RWPE2 (cell line): ENCODE measurements around the gene DNAJB1.
A peak's percentile ranks its signal among the peaks of the same experiment; 100 is the strongest.

ENCODE experiments used
- ATAC-seq: fragments of 200-7000 bp; cut with Tn5 transposase; 3 replicates; pipeline ENCODE4 v1.9.1; 2021; ENCODE audit warnings: low read depth
- DNase-seq: peaks from one replicate; pipeline ENCODE4 v3.0.0-alpha.2; 2020; ENCODE audit warnings: low spot score
- H3K27ac ChIP-seq: fragments of 450-650 bp; 2 replicates; pipeline ENCODE4 v1.5.1; 2017; ENCODE audit warnings: mild to moderate bottlenecking; ENCODE audit not compliant: poor library complexity, severe bottlenecking
- H3K27me3 ChIP-seq: fragments of 250-450 bp; sonication (Bioruptor Pico); 2 replicates; pipeline ENCODE4 v1.5.1; 2021; ENCODE audit warnings: mild to moderate bottlenecking, moderate library complexity; ENCODE audit not compliant: insufficient read depth, poor library complexity, severe bottlenecking
- H3K36me3 ChIP-seq: fragments of 250-450 bp; sonication (Bioruptor Pico); 2 replicates; pipeline ENCODE4 v1.5.1; 2020; ENCODE audit warnings: low read depth, mild to moderate bottlenecking, moderate library complexity
- H3K4me1 ChIP-seq: fragments of 250-450 bp; sonication (Bioruptor Pico); 2 replicates; pipeline ENCODE4 v1.5.1; 2021; ENCODE audit warnings: mild to moderate bottlenecking, moderate library complexity; ENCODE audit not compliant: insufficient read depth, poor library complexity, severe bottlenecking
- H3K4me3 ChIP-seq: fragments of 250-450 bp; sonication (Bioruptor Pico); 2 replicates; pipeline ENCODE4 v1.5.1; 2021; ENCODE audit warnings: mild to moderate bottlenecking, moderate library complexity; ENCODE audit not compliant: severe bottlenecking
- H3K9me3 ChIP-seq: fragments of 250-450 bp; sonication (Bioruptor Pico); 2 replicates; pipeline ENCODE4 v1.5.1; 2021; ENCODE audit warnings: mild to moderate bottlenecking, moderate library complexity; ENCODE audit not compliant: severe bottlenecking
- TF ChIP-seq, protein P1 (sequence below): fragments of 450-650 bp; IDR thresholded peaks from one replicate; pipeline ENCODE4 v1.5.1; 2017; ENCODE audit warnings: mild to moderate bottlenecking, moderate library complexity; ENCODE audit not compliant: poor library complexity, severe bottlenecking

Gene DNAJB1

DNA sequence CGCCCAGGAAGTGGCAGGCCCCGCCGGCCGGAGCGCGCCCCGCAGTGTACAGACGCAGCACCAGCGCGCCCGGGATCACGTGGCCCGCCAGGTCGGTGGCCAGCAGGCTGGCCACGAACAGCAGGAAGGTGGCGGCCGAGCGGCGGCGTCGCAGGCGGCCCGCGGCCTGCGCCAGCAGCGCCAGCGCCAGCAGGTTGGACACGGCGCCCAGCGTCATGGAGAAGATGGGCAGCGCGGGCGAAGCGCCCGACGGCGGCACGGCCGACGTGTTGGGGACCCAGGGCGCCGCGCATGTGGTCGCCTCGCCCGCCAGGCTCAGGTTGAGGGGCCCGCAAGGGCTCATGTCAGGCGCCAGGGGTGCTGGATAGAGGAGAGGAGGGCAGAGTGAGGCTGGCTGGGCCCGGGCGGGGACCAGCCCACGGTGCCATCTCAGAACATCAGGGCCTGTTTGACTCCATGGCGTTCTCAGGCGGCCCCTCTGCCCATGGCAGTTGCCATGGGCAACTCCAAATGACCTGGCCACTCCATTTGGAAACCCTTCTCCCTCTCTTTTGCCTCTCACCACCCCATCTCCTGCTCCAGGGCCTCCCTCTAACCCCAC, 44.1 kb downstream of the DNAJB1 start:
- H3K9me3 ChIP-seq = no peaks in the 10 kb centered on the region
- H3K4me1 ChIP-seq = peaks cover 16% of the 10 kb centered on the region
- H3K27ac ChIP-seq = no peak overlapping the region
- TF ChIP-seq, protein P1, sequence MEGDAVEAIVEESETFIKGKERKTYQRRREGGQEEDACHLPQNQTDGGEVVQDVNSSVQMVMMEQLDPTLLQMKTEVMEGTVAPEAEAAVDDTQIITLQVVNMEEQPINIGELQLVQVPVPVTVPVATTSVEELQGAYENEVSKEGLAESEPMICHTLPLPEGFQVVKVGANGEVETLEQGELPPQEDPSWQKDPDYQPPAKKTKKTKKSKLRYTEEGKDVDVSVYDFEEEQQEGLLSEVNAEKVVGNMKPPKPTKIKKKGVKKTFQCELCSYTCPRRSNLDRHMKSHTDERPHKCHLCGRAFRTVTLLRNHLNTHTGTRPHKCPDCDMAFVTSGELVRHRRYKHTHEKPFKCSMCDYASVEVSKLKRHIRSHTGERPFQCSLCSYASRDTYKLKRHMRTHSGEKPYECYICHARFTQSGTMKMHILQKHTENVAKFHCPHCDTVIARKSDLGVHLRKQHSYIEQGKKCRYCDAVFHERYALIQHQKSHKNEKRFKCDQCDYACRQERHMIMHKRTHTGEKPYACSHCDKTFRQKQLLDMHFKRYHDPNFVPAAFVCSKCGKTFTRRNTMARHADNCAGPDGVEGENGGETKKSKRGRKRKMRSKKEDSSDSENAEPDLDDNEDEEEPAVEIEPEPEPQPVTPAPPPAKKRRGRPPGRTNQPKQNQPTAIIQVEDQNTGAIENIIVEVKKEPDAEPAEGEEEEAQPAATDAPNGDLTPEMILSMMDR = no peak
- peaks cover 18% of the 10 kb centered on the region for H3K36me3 ChIP-seq
- no peaks in the 10 kb centered on the region for H3K27me3 ChIP-seq
- peak; percentile 63 for DNase-seq
- H3K4me3 ChIP-seq = no peak overlapping the region
- no peak for ATAC-seq

- H3K4me1 ChIP-seq = peaks cover 16% of the 10 kb centered on the region
- no peak for DNase-seq
- no peak overlapping the region for H3K27ac ChIP-seq
- peaks cover 11% of the 10 kb centered on the region for H3K36me3 ChIP-seq
- no peaks in the 10 kb centered on the region for H3K27me3 ChIP-seq
- H3K9me3 ChIP-seq = no peaks in the 10 kb centered on the region
- TF ChIP-seq, protein P1 = no peak
- no peak overlapping the region for H3K4me3 ChIP-seq
- ATAC-seq = no peak
Measured at GRCh38 chr19:14473073-14473977, 44.9 kb downstream of the DNAJB1 start.

DNA sequence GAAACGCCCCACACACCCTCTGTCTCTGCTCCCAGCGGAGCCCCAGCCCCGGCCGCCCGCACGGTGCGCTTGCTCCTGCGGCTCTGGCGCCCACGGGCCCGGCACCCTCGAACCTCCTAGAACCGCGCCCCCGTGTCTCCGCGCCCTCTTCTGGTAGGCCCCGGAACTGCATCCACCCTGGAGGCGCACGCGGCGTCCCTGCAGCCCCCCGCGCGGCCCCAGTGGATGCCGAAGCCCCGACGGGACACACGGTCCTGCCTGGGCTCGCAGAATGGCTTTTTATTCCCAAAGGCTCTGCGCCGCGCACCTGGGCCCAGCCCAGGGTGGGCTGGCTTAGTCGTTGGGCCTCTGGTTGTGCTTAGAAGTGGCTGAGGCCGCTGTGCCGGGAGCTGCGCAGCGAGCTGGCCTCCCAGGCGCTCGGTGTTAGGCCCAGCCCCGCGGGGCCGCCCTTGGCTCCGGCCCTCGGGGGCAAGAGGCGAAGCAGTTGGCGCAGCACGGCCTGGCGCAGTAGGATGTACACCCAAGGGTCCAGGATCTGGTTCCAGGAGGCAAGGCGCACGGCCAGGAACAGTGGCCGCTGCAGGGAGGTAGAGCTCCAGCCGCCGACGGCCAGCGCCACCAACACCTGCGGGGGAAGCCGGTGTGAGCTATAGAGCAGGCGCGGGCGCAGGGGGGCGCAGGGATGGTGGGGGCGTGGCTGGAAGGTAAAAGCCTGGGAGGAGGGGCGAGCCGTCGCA, 45.8 kb downstream of the DNAJB1 start:
- TF ChIP-seq, protein P1 = peak; percentile 94
- peaks cover 16% of the 10 kb centered on the region for H3K4me1 ChIP-seq
- no peak overlapping the region for H3K4me3 ChIP-seq
- no peaks in the 10 kb centered on the region for H3K27me3 ChIP-seq
- no peaks in the 10 kb centered on the region for H3K9me3 ChIP-seq
- DNase-seq (no peak), ATAC-seq (peak; percentile 20)
- no peak overlapping the region for H3K27ac ChIP-seq
- H3K36me3 ChIP-seq = peaks cover 1% of the 10 kb centered on the region

DNA sequence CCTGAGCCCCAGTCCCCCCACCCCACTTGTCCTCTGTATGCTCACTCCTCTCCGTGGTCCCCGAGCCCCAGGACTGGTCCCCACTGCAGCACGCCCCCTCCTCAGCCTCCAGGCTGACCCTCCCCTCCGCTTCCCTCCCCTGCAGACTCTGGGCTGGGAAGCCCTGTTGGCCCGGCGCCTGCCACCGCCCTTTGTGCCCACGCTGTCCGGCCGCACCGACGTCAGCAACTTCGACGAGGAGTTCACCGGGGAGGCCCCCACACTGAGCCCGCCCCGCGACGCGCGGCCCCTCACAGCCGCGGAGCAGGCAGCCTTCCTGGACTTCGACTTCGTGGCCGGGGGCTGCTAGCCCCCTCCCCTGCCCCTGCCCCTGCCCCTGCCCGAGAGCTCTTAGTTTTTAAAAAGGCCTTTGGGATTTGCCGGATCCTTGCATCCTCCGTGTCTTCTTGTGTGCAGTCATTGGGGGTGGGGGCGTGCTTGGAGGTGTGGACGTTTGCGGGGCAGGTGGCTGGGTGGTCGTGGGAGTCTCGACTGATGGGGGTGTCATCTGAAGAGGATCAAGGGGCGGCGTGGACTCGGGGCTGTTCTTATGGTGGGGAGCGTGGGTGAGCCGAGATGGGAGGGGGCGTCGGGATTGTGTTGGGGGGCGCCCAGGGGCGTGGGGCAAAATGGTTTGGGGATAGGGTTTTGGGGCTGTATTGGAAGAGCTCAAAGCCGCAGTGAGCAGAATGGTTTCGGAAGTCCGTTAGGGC, 46.6 kb downstream of the DNAJB1 start:
- Histone ChIP-seq H3K4me1 (peaks cover 11% of the 10 kb centered on the region), H3K4me3 (no peak overlapping the region), H3K27me3 (no peaks in the 10 kb centered on the region), H3K36me3 (peaks cover 1% of the 10 kb centered on the region; the same call in 1 of the 2 replicates), H3K9me3 (no peaks in the 10 kb centered on the region), H3K27ac (no peak overlapping the region)
- TF ChIP-seq, protein P1 = no peak
- ATAC-seq (no peak), DNase-seq (no peak)
